Stimulated activated CD8-positive, alpha-beta memory T cell treated with anti-CD3 and anti-CD28 coated beads, Interleukin-7, amount 100 ng/mL, for 24 hours (primary cell): ENCODE data around the gene SRPX.

Source experiments
- DNase-seq: peaks from one replicate; pipeline ENCODE4 v3.0.0-alpha.2; 2020; ENCODE audit warnings: low read depth

Gene SRPX

DNA sequence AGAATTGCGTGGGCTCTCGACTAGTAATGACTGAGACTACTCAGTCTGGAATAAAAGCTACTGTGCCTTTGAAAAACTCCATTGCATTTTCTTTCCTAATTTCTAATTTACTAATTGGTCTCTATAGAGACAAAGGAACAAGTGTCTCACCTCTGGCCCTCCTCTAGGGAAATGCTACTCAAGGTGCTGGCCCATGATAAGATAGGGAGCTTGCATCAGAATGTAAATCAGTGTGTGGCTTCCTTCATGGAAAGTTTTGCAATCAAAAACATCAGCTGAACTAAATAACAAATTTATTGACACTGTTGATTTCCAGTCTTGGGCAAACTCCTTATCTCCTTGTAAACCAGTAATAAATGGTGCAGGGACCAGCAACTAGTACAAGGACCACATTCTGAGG lies 81.8 kb downstream of the SRPX start:
- DNase-seq, result no peak

DNA sequence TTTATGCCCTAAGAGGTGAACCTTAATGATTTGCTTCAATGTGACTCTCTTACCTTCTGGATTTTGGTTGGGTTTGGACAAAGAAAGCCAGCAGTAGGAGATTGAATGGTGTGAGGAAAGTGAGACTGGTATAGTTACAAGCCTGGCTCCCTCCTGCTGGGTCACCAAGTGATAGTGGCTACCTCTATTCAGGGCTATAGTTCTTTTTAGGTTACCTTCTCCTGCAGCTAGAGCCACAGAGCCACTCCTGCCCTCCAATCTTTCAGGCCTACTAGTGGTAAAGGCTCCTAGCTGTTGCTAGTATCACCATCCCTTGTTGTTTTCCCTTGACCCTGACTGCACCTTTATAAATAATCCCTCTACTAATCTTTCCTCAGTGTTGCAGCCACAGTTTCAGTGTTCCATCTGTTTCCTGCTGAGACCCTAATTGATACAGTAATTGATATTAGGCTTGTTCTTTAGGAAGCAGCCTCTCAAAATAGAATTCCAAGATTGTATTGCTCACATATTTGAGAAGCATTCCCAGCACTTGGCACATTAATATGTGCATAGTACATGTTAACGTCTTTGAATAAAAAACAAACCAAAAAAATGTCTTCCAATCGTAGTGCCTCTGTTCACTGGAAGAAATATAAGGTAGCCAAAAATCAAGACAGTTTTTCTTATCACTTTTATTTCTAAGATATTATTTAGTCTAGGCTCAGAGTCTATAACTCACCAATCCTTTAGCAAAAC lies 82.3 kb downstream of the SRPX start:
- no peak for DNase-seq

DNA sequence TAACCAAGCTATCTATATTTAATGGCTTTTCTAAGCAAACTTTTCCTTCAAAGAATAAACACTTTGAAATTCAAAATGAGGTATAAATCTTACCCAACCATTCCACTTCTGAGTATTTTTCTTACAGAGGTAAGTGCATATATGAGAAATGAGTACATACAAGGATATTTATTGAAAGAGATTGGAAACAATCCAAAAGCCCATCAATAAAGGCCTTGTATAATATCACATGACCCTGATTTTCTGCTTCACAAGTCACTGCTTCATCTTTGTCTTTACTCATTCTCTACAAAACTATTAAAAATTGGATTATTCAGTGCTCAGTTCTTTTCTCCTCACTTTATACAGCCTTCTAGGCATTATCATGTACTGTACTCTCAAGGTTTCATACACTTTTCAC lies 91.3 kb downstream of the SRPX start:
- DNase-seq, result no peak

DNA sequence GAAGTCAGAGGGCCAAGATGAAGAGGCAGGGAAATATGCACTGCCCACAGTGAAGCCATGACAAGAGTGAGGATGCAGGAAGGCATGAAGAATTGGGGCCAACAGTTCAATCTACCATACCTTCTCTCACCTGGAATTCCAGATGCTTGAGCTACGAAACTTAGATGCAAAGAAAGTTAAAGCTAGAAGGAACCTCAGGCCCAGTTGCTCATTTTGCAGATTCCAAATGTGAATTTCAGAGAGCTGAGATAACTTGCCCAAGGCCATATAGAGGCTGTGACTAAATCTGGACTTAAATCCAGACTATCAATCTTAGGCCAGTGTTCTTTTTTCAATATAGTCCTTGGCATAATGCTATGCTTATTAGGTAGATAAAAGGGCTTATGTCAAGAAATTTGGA lies 92.7 kb downstream of the SRPX start:
- no peak for DNase-seq

DNA sequence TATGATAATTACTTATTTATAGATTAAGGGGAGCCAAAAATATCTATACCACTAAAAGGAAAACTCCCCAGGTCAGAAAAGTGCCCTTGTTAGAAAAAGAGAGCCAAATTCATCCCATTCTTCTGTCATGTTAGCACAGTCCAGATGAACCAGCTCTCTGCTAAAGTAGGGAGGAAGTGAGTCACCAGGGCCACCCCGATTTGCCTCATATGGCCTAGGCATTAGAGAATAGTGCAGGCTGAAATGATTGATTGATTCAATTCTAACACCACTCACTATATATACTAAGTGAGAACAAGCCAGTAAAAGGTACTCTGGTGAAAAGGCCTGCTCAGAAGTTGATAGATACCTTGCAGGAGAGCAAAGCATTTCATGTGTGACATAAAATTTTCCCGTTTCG lies 94.5 kb downstream of the SRPX start:
- no peak for DNase-seq

DNA sequence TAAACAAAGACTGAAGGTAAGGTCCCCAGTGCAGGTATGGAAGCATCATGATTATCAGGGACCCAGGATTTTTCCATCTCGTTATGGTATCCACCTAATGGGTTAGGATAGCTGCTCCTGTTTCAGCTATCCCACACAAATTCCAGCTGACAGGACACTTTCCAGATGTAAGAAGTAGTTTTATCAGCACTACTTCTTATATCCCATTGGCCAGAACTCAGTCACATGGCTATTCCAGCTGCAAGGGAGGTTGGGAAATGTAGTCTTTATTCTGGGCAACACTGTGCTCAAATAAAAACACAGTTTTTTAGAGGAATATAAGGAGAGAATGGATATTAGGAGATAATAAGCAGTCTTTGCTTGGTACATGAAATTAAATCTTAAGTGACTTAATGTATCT lies 96.7 kb downstream of the SRPX start:
- DNase-seq, result no peak

DNA sequence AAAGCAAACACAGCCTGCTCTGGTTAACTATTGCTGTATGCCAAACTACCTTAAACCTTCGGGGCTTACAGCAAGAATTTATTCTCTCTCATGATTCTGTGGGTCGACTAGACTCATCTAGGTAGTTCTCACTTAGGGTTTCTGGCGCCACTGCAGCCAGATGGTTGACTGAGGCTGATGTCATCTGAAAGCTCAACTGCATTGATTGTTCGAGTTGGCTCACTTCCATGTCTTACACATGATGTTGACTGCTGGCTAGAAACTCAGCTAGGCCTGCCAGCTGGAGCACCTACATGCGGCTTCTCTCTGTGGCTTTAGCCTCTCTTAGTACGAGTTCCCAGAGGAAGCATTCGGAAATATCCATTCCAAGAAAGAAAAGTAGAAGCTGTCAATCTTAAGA lies 103.2 kb downstream of the SRPX start:
- DNase-seq, result no peak

DNA sequence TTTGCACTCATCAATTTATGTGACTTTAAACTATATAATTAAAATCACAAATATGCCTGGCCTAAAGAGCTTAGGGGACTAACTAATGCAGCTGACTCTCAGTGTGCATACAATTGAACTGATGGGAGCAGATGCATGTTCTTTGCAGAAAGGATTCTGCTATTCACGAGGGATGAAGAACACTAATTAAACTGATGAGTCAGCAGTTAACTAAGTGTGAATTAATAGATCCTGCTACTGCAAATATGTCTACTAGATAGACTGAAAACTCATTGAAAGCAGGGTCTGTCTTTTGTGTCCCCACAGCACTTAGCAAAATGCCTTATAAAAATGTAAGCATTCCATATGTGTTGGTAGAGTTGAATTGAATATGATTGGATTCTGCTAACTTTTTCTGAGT lies 104.0 kb downstream of the SRPX start:
- DNase-seq, result no peak

DNA sequence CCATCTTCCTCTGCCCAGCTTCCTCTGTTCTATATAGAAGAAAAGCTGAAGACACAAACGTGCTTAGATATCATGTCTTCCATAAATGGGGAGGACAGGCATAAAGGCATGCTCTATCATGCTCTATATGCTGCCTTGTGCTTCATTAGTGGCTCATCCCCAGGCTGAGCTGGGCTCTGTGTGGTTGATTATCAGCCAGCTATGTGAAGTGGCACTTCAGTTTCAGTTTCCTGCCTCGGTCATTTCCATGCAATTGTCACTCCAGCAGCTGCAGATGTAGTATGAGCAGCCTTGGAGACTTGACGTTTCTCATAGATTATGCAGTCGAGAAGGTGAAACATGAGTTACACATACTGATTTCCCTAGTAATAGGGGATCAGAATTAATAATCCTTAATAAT lies 108.1 kb downstream of the SRPX start:
- DNase-seq, result no peak

DNA sequence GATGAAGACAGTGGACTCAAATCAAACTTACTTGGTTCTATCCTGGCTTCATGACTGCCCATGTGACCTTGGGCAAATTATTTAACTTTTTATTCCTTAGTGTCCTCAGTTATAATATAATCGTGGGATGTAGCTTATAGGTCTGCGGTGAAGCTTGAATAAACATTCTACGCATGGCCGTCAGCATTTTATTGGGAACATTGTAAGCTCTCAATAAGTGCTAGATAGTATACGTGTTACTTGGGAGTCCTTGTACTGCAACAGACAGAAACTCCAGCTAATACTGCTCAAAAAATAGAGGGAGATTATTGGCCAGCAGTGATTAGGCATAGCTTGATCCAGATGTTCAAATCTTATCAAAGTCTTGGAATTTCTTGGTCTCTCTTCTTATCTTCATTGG lies 109.5 kb downstream of the SRPX start:
- DNase-seq, result no peak

DNA sequence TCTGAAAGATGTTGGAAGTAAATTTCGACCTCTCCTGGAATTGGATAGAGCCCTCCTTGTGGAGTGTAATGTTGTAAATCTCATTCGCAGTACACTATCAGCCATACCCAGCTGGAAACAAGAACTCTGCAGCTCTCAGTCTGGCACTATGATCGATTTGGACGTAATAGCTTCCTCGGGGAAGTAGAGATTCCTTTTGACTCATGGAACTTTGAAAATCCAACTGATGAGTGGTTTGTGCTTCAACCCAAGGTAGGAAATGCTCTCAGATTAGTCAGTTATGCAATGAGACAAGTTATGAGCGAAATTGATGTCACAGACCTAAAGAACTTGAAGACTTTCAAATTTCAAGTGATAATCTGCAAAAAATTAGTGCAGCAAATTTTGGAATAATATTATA lies 110.4 kb downstream of the SRPX start:
- DNase-seq, result no peak

DNA sequence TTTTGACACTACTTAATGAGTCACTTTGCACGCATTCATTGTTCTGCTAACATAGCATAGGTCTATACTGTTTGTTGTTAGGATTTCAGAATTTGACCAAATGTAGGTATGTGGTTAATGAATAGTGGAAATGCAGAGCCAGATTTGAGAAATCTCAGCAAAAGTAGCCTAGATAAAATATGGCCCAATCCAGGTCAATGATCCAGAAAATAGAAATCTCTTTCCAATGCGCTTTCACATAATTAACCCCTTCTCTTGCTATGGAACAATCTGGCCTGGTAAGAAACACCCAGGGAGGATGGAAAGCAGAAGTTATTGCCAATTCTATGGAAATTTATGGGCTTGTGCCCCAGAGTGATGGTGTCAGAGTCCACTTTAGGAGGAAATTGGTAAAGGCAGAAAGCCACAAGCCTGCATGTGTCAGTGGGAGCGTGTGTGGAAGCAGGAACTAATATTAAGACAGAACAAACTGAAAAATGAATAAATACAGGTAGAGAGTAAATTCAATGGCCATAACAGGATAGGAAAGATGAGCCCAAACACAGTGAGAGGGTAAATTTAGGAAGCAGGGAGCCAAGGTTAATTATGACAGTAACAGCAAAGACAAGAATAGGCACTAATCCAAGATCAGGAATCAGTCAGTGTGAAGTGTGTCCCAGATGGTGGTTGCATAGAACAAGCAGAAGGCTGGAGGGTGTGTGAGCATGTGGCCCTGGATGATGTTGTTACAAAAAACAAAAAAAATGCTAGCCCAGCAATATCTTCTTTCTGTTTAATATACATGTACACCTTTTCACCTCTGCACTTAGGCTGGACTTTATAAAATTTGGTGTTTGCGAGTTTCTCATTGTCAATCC lies 111.4 kb downstream of the SRPX start:
- DNase-seq, result no peak

DNA sequence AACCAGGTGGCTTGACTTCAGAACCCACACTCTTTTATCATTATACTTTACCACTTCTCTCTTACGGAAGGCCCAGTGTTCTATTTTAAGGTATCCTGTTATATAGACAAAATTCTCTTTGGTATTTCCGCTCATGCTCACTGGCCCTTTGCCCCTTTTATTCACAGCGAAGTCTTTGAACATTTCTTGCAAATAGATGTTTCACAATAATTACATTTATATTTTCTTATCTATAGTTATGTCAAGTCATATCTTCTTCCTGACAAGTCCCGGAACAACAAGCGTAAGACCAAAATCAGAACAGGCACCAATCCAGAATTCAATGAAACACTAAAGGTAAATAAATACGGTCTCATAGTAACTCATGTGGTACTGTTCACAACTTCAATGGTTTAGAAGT lies 112.3 kb downstream of the SRPX start:
- no peak for DNase-seq

DNA sequence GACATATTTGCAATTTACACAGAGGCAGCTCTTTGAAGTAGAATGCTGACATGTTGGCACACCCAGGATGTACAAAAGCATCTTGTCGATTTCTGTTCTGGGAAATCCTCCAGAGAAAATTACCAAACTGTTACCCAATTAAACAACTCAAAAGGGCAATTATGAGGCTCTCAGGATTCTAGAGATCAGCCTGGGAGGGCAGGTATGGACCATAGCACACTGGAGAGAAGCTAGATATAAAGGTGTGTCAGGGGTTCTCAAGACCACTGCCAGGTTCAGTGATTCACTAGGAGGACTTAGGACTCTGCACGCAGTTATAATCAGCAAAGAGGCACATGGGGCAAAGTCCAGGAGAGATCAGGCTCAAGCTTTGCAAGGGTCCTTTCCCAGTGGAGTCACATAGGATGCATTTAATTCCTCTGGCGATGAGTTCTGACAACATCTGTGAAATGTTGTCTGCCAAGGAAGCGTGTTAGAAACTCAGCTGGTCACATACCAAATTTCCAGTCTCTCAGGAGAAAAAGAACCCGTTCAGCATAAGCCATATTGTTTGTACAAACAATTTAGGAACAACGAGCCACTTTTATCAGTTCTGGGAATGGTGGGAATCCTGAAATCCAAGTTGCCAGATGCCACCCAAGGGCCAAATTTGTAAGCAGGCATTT lies 113.5 kb downstream of the SRPX start:
- DNase-seq, result no peak

DNA sequence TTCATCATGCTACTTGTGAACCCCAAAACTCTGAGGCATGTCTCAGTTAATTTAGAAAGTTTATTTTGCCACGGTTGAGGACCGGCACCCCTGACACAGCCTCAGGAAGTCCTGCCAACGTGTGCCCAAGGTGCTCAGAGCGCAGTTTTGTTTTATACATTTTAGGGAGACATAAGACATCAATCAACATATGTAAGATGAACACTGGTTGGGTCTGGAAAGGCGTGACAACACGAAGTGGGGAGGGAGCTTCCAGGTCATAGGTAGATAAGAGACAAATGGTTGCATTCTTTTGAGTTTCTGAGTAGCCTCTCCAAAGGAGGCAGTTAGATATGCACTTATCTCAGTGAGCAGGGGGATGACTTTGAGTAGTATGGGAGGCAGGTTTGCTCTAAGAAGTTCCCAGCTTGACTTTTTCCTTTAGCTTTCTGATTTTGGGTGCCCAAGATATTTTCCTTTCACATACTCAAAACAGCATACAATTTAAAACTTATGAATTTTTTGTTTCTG lies 115.4 kb downstream of the SRPX start:
- DNase-seq, result no peak

DNA sequence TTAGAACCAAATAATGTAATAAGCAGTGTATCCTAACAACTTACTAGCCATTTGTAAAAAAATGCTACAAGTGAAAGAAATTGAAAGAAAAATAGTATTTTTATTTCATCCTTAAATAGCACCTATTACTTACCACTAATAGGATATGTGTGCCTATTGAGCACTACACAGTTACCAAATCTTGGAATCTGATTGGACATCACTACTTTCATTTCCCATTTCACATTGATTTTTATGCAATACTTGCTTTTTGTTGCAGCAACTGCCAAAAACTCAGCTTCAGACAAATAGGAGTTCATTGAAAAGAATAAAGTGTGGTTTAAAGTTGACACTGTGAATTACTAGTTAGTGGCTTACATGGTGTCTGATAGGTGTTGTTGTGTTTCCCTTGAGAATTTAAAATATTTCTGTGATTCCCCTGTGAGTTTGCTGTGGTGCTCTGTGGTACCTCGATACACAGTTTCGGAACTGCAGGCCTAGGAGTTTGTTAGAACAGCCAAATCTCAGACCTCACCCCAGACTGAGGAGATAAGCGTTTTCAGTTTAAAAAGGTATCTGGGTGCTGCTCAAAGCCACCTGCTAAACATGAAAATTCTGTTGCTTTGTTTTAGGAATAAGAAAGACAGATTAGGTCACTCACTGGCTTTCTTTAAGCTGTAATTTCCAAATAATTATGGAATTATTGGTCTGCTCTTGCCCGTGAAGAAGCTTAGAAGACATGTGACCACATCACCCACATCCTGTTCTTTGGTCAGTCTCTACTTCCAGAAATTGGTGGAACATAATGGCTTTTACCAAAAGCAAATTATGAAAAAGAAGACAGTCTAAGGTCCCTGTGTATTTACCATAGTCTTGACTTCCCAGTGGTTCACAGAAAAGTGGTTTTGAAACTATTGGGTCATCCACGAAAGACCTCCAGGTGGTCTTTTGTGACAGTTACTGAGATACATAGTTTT lies 116.5 kb downstream of the SRPX start:
- DNase-seq, result no peak

DNA sequence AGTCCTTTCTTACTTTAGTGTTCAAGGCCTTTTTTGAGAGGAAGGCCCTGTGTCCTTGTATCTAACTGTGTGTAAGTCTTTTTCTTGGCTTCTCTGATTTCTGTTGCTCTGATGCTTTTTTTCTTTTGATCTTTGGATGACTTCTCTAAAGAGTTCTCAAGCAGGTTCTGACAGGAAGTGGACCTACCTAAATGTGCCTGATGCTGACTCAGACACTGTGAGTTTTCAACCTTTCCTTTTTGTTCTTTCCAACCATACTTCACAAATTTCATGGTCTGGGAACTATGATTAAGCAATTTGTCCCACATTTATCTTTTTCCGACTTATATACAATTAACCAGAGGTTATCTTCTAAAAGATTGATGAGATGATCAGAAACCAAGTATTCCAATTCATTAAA lies 117.8 kb downstream of the SRPX start:
- DNase-seq, result no peak

DNA sequence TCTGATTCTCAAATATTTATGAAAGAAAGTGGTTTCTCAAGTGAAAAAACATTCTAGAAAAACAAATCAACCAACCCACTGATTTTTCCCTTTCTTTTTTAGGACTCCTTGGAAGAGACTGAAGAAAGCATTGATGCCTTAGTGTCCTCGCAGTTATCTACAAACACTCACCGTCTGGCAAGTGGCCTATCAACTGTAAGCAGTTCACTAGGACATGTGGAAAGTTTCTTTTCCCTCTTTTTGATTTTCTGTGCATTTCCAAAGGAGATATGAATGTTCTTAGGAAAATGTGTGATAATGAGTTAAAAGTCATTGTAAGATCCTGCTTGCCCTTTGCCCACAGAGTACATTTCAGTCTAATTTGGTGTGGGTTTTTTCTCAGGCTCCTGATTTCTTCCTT lies 118.4 kb downstream of the SRPX start:
- no peak for DNase-seq

DNA sequence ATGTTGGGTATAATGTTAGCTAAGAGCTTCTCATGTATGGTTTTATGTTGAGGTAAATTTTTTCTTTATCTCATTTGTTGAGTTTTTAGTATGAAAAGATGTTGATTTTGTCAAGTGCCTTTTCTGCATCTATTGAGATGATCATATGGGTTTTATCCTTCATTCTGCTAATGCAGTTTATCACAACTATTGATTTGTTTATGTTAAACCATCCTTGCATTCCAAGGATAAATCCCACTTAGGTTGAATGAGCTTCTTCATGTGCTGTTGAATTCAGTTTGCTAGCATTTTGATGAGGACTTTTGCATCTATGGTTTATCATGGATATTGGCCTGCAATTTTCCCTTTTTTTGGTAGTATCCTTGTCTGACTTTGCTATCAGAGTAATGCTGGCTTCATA lies 121.0 kb downstream of the SRPX start:
- no peak for DNase-seq
